ENCODE results near the gene PTPRF. TPM values are rescaled to one million over a fixed set of nuclear protein-coding genes. Genes with fewer than 3 reads are reported as not detected.

PTPRF gene
- polyA plus RNA-seq, 1 donor from 2014 or later: not detected

DNA sequence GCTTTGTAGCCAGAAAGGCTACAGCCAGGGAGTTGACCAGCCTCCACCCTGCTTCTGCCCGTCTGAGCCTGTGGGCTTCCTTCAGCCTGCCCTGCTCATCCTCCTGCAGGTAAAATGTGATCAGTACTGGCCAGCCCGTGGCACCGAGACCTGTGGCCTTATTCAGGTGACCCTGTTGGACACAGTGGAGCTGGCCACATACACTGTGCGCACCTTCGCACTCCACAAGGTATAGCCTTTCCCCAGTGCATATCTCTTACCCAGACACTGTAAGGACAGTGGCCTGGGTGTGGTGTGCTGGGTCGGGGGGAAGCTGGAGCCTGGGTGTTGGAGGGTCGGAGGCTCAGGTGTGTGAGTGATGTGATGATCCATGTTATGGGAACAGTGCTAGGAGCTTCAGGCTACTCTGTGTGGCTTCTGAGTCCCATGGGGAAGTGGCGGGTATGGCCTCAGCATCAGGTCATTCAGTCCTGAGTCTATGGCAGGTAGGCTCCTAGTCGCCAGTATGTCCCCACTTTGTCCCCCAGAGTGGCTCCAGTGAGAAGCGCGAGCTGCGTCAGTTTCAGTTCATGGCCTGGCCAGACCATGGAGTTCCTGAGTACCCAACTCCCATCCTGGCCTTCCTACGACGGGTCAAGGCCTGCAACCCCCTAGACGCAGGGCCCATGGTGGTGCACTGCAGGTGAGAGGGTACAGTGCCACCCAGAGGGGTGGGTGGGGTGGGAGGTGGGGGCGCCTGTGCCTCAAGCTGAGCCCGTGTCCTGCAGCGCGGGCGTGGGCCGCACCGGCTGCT is 88.0 kb downstream of the PTPRF start:
- no peak overlapping the region for H3K27ac Mint-ChIP-seq
- H3K36me3 Mint-ChIP-seq: no peaks in the 10 kb centered on the region
- H3K9me3 Mint-ChIP-seq: no peaks in the 10 kb centered on the region
- no peak overlapping the region for H3K4me3 Mint-ChIP-seq
- H3K27me3 Mint-ChIP-seq: no peaks in the 10 kb centered on the region
- H3K4me1 Mint-ChIP-seq: peaks cover 0 to 2% (median 0%) of the 10 kb centered on the region in 3 donors

- Mint-ChIP-seq H3K27ac (no peak overlapping the region), H3K27me3 (no peaks in the 10 kb centered on the region), H3K36me3 (no peaks in the 10 kb centered on the region), H3K4me3 (no peak overlapping the region), H3K4me1 (peaks cover 0 to 2% (median 0%) of the 10 kb centered on the region in 3 donors), H3K9me3 (no peaks in the 10 kb centered on the region)
These were observed 88.7 kb downstream of the PTPRF start for GRCh38 chr1:43619314-43619790.

DNA sequence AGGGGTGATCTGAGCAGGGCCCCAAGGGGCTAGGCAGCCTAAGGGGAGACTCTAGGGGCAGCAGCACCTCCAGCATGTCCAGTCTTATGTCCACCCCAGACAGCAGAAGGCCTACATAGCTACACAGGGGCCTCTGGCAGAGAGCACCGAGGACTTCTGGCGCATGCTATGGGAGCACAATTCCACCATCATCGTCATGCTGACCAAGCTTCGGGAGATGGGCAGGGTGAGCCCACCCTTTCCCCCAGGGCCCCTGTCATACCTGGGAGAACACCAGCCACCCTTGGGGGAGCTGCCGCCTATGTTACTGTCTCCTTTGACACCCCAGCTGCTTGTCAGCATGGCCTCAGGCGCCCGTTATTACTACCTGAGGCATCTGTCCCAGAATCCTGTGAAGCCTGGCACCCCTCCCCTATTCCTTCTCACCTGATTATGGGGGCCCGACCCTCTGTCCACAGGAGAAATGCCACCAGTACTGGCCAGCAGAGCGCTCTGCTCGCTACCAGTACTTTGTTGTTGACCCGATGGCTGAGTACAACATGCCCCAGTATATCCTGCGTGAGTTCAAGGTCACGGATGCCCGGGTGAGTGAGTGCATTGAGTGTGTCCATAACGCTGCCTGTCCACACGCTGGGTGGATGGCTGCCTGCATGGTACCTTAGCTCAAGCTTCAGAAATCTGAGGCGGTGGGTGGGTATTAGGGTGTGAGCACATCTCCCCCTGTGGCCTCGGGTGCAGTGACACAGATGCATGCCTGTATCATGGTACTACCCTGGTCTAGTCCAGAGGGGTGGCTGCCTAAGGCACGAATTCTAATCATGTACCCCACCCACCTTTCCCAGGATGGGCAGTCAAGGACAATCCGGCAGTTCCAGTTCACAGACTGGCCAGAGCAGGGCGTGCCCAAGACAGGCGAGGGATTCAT is 89.6 kb downstream of the PTPRF start:
- no peaks in the 10 kb centered on the region for H3K9me3 Mint-ChIP-seq
- H3K27me3 Mint-ChIP-seq: no peaks in the 10 kb centered on the region
- H3K4me1 Mint-ChIP-seq: peaks cover 0 to 2% (median 0%) of the 10 kb centered on the region in 3 donors
- peak overlapping the region in 1 of 3 donors; percentile 67 for H3K27ac Mint-ChIP-seq
- H3K4me3 Mint-ChIP-seq: no peak overlapping the region
- H3K36me3 Mint-ChIP-seq: no peaks in the 10 kb centered on the region

- Mint-ChIP-seq H3K27ac (no peak overlapping the region), H3K27me3 (no peaks in the 10 kb centered on the region), H3K9me3 (no peaks in the 10 kb centered on the region), H3K4me1 (peaks cover 0 to 2% (median 0%) of the 10 kb centered on the region in 3 donors), H3K4me3 (no peak overlapping the region), H3K36me3 (no peaks in the 10 kb centered on the region)
These were observed 90.3 kb downstream of the PTPRF start for GRCh38 chr1:43620956-43621355.

- H3K27me3 Mint-ChIP-seq: no peaks in the 10 kb centered on the region
- no peaks in the 10 kb centered on the region for H3K36me3 Mint-ChIP-seq
- H3K4me1 Mint-ChIP-seq: peaks cover 0 to 2% (median 0%) of the 10 kb centered on the region in 3 donors
- no peak overlapping the region for H3K4me3 Mint-ChIP-seq
- H3K9me3 Mint-ChIP-seq: no peaks in the 10 kb centered on the region
- no peak overlapping the region for H3K27ac Mint-ChIP-seq
These were observed 90.7 kb downstream of the PTPRF start for GRCh38 chr1:43621386-43621785.

DNA sequence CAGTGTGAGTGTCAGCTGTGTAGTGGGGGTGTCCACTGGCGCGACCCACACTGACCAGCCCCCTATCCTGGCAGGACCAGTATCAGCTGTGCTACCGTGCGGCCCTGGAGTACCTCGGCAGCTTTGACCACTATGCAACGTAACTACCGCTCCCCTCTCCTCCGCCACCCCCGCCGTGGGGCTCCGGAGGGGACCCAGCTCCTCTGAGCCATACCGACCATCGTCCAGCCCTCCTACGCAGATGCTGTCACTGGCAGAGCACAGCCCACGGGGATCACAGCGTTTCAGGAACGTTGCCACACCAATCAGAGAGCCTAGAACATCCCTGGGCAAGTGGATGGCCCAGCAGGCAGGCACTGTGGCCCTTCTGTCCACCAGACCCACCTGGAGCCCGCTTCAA is 91.2 kb downstream of the PTPRF start:
- peaks cover 0 to 2% (median 0%) of the 10 kb centered on the region in 3 donors for H3K4me1 Mint-ChIP-seq
- H3K9me3 Mint-ChIP-seq: no peaks in the 10 kb centered on the region
- H3K27me3 Mint-ChIP-seq: peaks cover 2% of the 10 kb centered on the region
- H3K4me3 Mint-ChIP-seq: no peak overlapping the region
- H3K27ac Mint-ChIP-seq: no peak overlapping the region
- H3K36me3 Mint-ChIP-seq: no peaks in the 10 kb centered on the region

- Mint-ChIP-seq H3K36me3 (no peaks in the 10 kb centered on the region), H3K4me1 (peaks cover 0 to 2% (median 0%) of the 10 kb centered on the region in 3 donors), H3K9me3 (no peaks in the 10 kb centered on the region), H3K27ac (no peak overlapping the region), H3K27me3 (peaks cover 4% of the 10 kb centered on the region), H3K4me3 (no peak overlapping the region)
These were observed 91.8 kb downstream of the PTPRF start for GRCh38 chr1:43622471-43622870.

DNA sequence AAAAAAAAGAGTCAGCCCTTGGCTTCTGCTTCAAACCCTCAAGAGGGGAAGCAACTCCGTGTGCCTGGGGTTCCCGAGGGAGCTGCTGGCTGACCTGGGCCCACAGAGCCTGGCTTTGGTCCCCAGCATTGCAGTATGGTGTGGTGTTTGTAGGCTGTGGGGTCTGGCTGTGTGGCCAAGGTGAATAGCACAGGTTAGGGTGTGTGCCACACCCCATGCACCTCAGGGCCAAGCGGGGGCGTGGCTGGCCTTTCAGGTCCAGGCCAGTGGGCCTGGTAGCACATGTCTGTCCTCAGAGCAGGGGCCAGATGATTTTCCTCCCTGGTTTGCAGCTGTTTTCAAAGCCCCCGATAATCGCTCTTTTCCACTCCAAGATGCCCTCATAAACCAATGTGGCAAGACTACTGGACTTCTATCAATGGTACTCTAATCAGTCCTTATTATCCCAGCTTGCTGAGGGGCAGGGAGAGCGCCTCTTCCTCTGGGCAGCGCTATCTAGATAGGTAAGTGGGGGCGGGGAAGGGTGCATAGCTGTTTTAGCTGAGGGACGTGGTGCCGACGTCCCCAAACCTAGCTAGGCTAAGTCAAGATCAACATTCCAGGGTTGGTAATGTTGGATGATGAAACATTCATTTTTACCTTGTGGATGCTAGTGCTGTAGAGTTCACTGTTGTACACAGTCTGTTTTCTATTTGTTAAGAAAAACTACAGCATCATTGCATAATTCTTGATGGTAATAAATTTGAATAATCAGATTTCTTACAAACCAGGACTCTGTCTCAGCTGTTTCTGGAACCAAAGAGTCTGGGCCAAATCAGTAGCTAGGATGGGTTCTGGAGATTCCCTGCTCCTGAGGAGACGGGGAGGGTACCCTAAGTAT is 92.5 kb downstream of the PTPRF start:
- no peaks in the 10 kb centered on the region for H3K9me3 Mint-ChIP-seq
- no peak overlapping the region for H3K27ac Mint-ChIP-seq
- no peak overlapping the region for H3K4me3 Mint-ChIP-seq
- peaks cover 0 to 2% (median 0%) of the 10 kb centered on the region in 3 donors for H3K4me1 Mint-ChIP-seq
- H3K27me3 Mint-ChIP-seq: peaks cover 4% of the 10 kb centered on the region
- H3K36me3 Mint-ChIP-seq: no peaks in the 10 kb centered on the region

DNA sequence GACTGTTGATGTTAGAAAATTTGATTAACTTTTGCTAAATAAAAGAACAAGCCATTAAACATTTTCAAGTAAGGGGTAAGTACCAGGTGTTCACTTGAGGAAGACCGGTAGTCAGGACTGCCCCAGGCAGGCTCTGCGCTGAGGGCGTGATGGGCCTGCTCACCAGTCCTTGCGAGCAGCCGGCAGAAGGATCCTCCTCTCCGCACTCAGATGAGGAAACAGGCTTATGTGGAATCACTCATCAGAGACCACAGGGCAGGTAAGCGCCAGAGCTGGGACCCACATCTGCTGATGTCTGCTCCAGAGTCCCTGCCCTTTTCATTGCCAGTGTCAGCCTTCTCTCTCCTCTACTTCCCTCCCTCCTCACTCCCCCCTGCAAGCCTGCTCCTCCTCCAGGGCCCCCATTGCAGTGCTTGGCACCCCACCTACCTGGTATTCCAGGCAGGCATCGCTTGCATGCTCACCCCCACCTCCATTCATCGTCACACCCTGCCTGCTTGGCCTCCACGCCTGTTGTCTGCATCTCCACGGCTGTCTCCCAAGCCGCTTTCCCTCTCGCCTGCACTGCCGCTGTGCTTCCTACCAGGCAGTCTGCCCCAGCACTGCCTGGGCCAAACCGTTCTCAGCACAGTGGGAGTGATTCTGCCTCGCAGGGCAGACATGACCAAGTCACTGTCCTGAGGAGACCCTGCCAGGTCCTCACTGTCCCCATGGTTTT is 94.5 kb downstream of the PTPRF start:
- H3K4me3 Mint-ChIP-seq: no peak overlapping the region
- H3K27ac Mint-ChIP-seq: no peak overlapping the region
- peaks cover 0 to 2% (median 0%) of the 10 kb centered on the region in 3 donors for H3K9me3 Mint-ChIP-seq
- H3K36me3 Mint-ChIP-seq: no peaks in the 10 kb centered on the region
- peaks cover 0 to 4% (median 0%) of the 10 kb centered on the region in 3 donors for H3K4me1 Mint-ChIP-seq
- H3K27me3 Mint-ChIP-seq: peaks cover 4% of the 10 kb centered on the region

DNA sequence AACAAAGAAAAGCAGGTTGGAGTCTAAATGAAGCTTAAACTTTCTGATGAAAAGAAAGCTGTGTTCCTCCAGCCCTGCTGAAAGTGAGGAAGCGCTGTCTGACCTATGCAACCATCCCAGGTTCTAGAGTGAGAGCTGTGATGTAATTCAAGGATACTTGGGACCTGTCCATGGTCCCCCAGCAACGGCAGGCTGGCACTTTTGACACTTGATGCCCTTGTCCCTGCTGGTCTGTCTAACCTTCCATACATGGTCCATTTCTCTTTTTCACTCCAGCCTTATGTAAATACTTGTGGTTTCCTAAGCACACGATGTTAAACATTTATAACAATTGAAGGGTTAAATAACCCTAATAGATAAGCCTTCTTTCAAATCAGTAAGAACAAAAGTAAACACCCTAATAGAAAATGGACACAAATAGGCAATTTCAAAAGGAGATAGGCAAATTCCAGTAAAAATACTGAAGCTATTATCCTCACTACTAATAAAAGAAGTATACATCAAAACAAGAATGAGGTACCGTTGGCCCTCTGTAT is 101.5 kb downstream of the PTPRF start:
- Mint-ChIP-seq H3K9me3 (peaks cover 0 to 2% (median 0%) of the 10 kb centered on the region in 3 donors), H3K4me3 (no peak overlapping the region), H3K27ac (no peak overlapping the region), H3K27me3 (peaks cover 5% of the 10 kb centered on the region), H3K36me3 (no peaks in the 10 kb centered on the region), H3K4me1 (peaks cover 0 to 3% (median 0%) of the 10 kb centered on the region in 3 donors)

DNA sequence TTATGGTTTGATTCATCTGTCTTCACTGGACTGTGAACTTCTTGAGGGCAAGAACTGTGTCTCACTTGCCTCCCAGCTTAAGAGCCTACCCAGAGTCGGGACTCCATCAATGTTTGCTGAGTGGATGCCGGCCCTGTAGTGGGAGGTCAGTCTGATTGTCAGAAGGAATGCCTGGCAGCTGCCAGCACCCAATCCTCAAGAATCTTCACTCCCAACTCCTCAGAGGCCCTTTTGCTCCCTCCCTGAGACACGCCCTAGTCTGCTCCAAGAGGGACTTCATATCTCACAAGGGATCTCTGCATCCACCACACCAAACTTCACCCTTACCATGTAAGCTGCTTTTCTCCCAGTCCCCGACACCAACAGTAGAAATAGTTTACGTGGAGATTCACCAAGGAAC is 104.0 kb downstream of the PTPRF start:
- H3K9me3 Mint-ChIP-seq: peaks cover 0 to 2% (median 0%) of the 10 kb centered on the region in 3 donors
- no peak overlapping the region for H3K27ac Mint-ChIP-seq
- no peaks in the 10 kb centered on the region for H3K36me3 Mint-ChIP-seq
- H3K4me3 Mint-ChIP-seq: no peak overlapping the region
- H3K27me3 Mint-ChIP-seq: peaks cover 6% of the 10 kb centered on the region
- peaks cover 0 to 3% (median 0%) of the 10 kb centered on the region in 3 donors for H3K4me1 Mint-ChIP-seq

DNA sequence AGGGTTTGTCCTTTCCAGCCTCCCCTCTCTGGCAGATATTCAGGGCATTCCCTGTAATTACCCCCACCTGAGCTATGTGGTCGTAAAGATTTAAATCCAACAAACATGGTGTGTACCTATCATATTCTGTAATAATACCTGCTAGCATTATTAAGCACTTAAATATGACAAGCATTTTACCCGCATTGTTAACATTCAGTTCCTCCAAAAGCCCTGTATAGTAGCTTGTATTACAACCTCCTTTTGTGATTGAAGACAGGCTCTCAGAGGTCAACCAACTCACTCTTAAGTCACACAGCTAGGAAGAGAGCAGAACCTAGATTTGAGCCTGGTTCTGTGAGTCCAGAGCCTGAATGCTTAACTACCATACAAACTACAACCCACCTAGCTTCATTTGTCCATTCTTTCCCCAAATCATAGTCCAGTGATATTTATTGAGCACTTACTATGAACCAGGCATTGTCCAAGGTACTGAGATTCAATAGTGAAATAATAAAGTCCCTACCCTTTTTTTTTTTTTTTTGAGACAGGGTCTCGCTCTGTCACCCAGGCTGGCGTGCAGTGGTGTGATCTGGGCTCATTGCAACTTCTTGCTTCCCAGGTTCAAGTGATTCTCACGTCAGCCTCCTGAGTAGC is 105.4 kb downstream of the PTPRF start:
- no peaks in the 10 kb centered on the region for H3K36me3 Mint-ChIP-seq
- H3K9me3 Mint-ChIP-seq: no peaks in the 10 kb centered on the region
- no peak overlapping the region for H3K27ac Mint-ChIP-seq
- H3K4me3 Mint-ChIP-seq: no peak overlapping the region
- peaks cover 10% of the 10 kb centered on the region for H3K27me3 Mint-ChIP-seq
- peaks cover 0 to 1% (median 0%) of the 10 kb centered on the region in 3 donors for H3K4me1 Mint-ChIP-seq

DNA sequence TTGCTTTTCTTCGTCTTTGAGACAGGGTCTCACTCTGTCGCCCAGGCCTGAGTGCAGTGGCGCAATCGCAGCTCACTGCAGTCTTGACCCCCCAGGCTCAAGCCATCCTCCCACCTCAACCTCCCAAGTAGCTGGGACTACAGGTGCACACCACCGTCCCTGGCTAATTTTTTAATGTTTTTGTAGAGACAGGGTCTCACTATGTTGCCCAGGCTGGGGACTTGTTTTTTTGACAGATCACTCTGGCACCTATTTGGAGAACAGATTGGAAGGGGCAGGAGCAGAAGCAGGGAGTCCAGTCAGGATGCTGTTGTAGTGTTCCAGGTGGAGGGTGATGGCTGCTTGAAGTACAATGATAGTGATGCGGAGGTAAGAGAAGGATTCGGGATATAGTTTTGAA is 106.6 kb downstream of the PTPRF start:
- H3K27me3 Mint-ChIP-seq: peaks cover 10% of the 10 kb centered on the region
- no peaks in the 10 kb centered on the region for H3K36me3 Mint-ChIP-seq
- H3K4me3 Mint-ChIP-seq: no peak overlapping the region
- H3K9me3 Mint-ChIP-seq: no peaks in the 10 kb centered on the region
- H3K4me1 Mint-ChIP-seq: peaks cover 0 to 1% (median 0%) of the 10 kb centered on the region in 3 donors
- H3K27ac Mint-ChIP-seq: no peak overlapping the region
